B cell (primary cell): Measurements from ENCODE around the gene TLR8. TPM values are rescaled to one million over a fixed set of nuclear protein-coding genes. Genes with fewer than 3 reads are reported as not detected.

Source experiments
- ATAC-seq: fragments of 200-7000 bp; cut with Tn5 transposase; one replicate; pipeline ENCODE4 v1.10.0; 2021; ENCODE audit warnings: low read depth, mild to moderate bottlenecking, moderate number of reproducible peaks, moderate library complexity
- CTCF ChIA-PET: fragments of 350-600 bp; sonication (Branson Sonifier 250); formaldehyde crosslinking; loops from one replicate; lab custom pipeline; 2021; ENCODE audit warnings: antibody characterized with exemption, inconsistent platforms; lab: Charles Lee
- POLR2A ChIA-PET: fragments of 350-600 bp; sonication (Branson Sonifier 250); formaldehyde crosslinking; loops from one replicate; lab custom pipeline; 2021; ENCODE audit warnings: antibody characterized with exemption; lab: Charles Lee
- DNase-seq: peaks from one replicate; pipeline ENCODE4 v3.0.0; 2013
- H2AFZ ChIP-seq: 2 replicates; pipeline ENCODE4 v1.6.1; 2012; ENCODE audit warnings: mild to moderate bottlenecking, low read depth, low read length; ENCODE audit not compliant: insufficient read depth, poor library complexity, severe bottlenecking
- H3K27ac ChIP-seq, 2 donors: 1 replicate in 1 of 2; 2 replicates in 1 of 2; pipeline ENCODE4 v1.5.1; 2012 to 2013; ENCODE audit warnings: low read length in 2 of 2, mild to moderate bottlenecking in 2 of 2, moderate library complexity in 1 of 2
- H3K27me3 ChIP-seq, 4 experiments: fragments of 200-600 bp in 1 of 4; sonication (generic) in 1 of 4; replicated peaks in 1 of 4; 1 replicate in 2 of 4; 2 replicates in 2 of 4; pipeline versions ENCODE4 v1.6.1 to v1.7.0; 2013 to 2016; ENCODE audit warnings: low read length in 3 of 4, mild to moderate bottlenecking in 2 of 4, mixed read lengths in 1 of 4, moderate library complexity in 1 of 4; ENCODE audit not compliant: insufficient read depth in 4 of 4, control insufficient read depth in 3 of 4; ENCODE audit errors: control extremely low read depth in 1 of 4
- H3K36me3 ChIP-seq, 2 experiments: replicated peaks in 1 of 2; 1 replicate in 1 of 2; 2 replicates in 1 of 2; pipeline versions ENCODE4 v1.6.1 to v1.7.1; 2013; ENCODE audit warnings: low read length in 1 of 2; ENCODE audit not compliant: insufficient read depth in 2 of 2, control insufficient read depth in 1 of 2; ENCODE audit errors: control extremely low read depth in 1 of 2, extremely low read depth in 1 of 2
- H3K4me1 ChIP-seq, 2 donors: fragments of 200-600 bp in 1 of 2; sonication (generic) in 1 of 2; 1 replicate in 1 of 2; 2 replicates in 1 of 2; pipeline versions ENCODE4 v1.5.1 to v1.6.1; 2013 to 2017; ENCODE audit warnings: low read length in 2 of 2; ENCODE audit not compliant: control insufficient read depth in 2 of 2, insufficient read depth in 2 of 2
- H3K4me2 ChIP-seq: replicated peaks from 2 replicates; pipeline ENCODE3; 2012; ENCODE audit warnings: mild to moderate bottlenecking, low read depth, low read length; ENCODE audit not compliant: poor library complexity, severe bottlenecking
- H3K4me3 ChIP-seq, 5 experiments: fragments of 200-600 bp in 1 of 5; sonication (generic) in 1 of 5; 1 replicate in 3 of 5; 2 replicates in 2 of 5; pipeline versions ENCODE4 v1.5.1 to v1.7.0; 2011 to 2016; ENCODE audit warnings: low read length in 4 of 5, mild to moderate bottlenecking in 4 of 5, low read depth in 2 of 5, control low read depth in 1 of 5, moderate library complexity in 1 of 5; ENCODE audit not compliant: insufficient read depth in 1 of 5; ENCODE audit errors: control extremely low read depth in 1 of 5, extremely low read depth in 1 of 5
- H3K79me2 ChIP-seq: fragments of 200-600 bp; sonication (generic); one replicate; pipeline ENCODE4 v1.6.0; 2016; ENCODE audit warnings: low read length; ENCODE audit not compliant: control insufficient read depth, insufficient read depth
- H3K9ac ChIP-seq: fragments of 200-600 bp; sonication (generic); 2 replicates; pipeline ENCODE4 v1.6.1; 2017; ENCODE audit warnings: mild to moderate bottlenecking, low read length, moderate library complexity
- H3K9me3 ChIP-seq, 3 donors: one replicate each; pipeline versions ENCODE4 v1.6.1 to v1.7.1; 2013; ENCODE audit warnings: low read length in 2 of 3; ENCODE audit not compliant: control insufficient read depth in 2 of 3, insufficient read depth in 1 of 3; ENCODE audit errors: control extremely low read depth in 1 of 3
- H4K20me1 ChIP-seq: 2 replicates; pipeline ENCODE4 v1.6.0; 2012; ENCODE audit warnings: mild to moderate bottlenecking, low read length; ENCODE audit not compliant: insufficient read depth, control insufficient read depth, poor library complexity, severe bottlenecking
- H3K27ac Mint-ChIP-seq: one replicate; pipeline ENCODE4 v1.8.0; 2021; ENCODE audit warnings: mixed read lengths
- H3K27me3 Mint-ChIP-seq: one replicate; pipeline ENCODE4 v1.8.0; 2021; ENCODE audit warnings: mixed read lengths
- H3K4me1 Mint-ChIP-seq: one replicate; pipeline ENCODE4 v1.8.0; 2021; ENCODE audit warnings: mixed read lengths
- H3K4me3 Mint-ChIP-seq: one replicate; pipeline ENCODE4 v1.8.0; 2021; ENCODE audit warnings: mixed read lengths
- H3K9me3 Mint-ChIP-seq: one replicate; pipeline ENCODE4 v1.8.0; 2022; ENCODE audit warnings: mixed read lengths; ENCODE audit not compliant: insufficient read depth
- CTCF ChIP-seq: fragments of 200-600 bp; IDR thresholded peaks from one replicate; pipeline ENCODE4 v1.8.0; 2022; ENCODE audit warnings: antibody characterized with exemption, mild to moderate bottlenecking
- EZH2 ChIP-seq: IDR thresholded peaks from 2 replicates; pipeline ENCODE4 v1.6.1; 2012; ENCODE audit warnings: borderline replicate concordance, low read depth, mild to moderate bottlenecking, moderate library complexity, low read length; ENCODE audit not compliant: insufficient read depth, poor library complexity, severe bottlenecking
- WGBS: methylation state at CpG from one replicate; pipeline ENCODE4 v1.1.5; 2013; ENCODE audit warnings: missing lambda C conversion rate; ENCODE audit not compliant: insufficient coverage; 5-methylcytosine and 5-hydroxymethylcytosine counted together
- intact Hi-C: fragments of 100-400 bp; cut with micrococcal nuclease; formaldehyde crosslinking; loops from one replicate; pipeline ENCODE4 v1.10.0; 2022
- polyA plus RNA-seq: library from polyadenylated mRNA; depleted of rRNA; stranded (reverse); fragments of >200 nt; gene quantifications from 2 replicates; pipeline ENCODE4 v1.2.3, GENCODE V29; 2012
- total RNA-seq, 2 donors: library from RNA; stranded (reverse); fragments of 120-200 nt in 1 of 2; gene quantifications; 1 replicate in 1 of 2; 2 replicates in 1 of 2; pipeline versions ENCODE4 v1.2.3 to v1.2.4, GENCODE V29; 2013 to 2022

The TLR8 gene
- total and polyA plus RNA-seq, 2 donors (not counting 1 experiment from before 2014, with no cell fraction given) = 0.19 to 0.39 TPM

- ATAC-seq = no peak
- Histone ChIP-seq H3K36me3 (no peaks in the 10 kb centered on the region), H2AFZ (no peak overlapping the region), H3K27me3 (no peaks in the 10 kb centered on the region), H3K9me3 (no peaks in the 10 kb centered on the region), H4K20me1 (no peaks in the 10 kb centered on the region), H3K79me2 (peaks cover 3% of the 10 kb centered on the region), H3K9ac (no peak overlapping the region), H3K27ac (no peak overlapping the region), H3K4me3 (no peak overlapping the region), H3K4me2 (no peak overlapping the region), H3K4me1 (peaks cover 21 to 29% of the 10 kb centered on the region in 2 donors)
- no CpG with 5 or more reads among the region's 4 CpGs for WGBS
- no peaks in the 10 kb centered on the region for H3K9me3 Mint-ChIP-seq
- intact Hi-C loops = loop anchor here (10.0 kb wide), 1 partner anchor 52 kb away; no protein-coding TSS in a partner anchor
- H3K4me3 Mint-ChIP-seq = no peak overlapping the region
- no peak for TF ChIP-seq EZH2
- TF ChIP-seq CTCF = no peak
- ChIA-PET CTCF (interaction anchor here (9.0 kb wide), 1 partner anchor 83 kb away, joined by 159 read pairs; no protein-coding TSS in a partner anchor), POLR2A (no interaction called here)
- no peak overlapping the region for H3K27ac Mint-ChIP-seq
- peaks cover 35% of the 10 kb centered on the region for H3K4me1 Mint-ChIP-seq
- no peak for DNase-seq
- no peaks in the 10 kb centered on the region for H3K27me3 Mint-ChIP-seq
Measured at GRCh38 chrX:12896935-12897334, 9.5 kb upstream of the TLR8 start.

DNA sequence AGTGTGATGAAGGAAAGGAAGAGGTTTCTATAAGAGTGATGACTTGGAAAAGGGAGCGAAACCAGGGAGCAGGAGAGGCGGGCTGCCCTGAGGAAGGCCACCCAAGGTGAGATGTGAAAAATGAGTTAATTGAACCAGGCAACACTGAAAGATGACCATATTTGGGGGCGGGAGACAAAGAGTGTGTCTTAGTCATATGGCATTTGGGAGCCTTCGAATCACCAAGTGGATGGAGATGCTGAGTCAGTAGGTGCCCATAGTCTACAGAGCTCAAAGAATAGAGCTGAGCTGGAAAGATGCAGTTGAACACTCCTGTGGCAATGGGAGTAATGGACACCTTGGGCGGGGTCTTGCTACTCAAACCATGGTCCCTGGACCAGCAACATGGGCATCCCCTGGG is 8.3 kb upstream of the TLR8 start:
- H3K27me3 ChIP-seq = no peaks in the 10 kb centered on the region
- ChIA-PET CTCF (interaction anchor here (9.0 kb wide), 1 partner anchor 84 kb away, joined by 159 read pairs; no protein-coding TSS in a partner anchor), POLR2A (no interaction called here)
- no peaks in the 10 kb centered on the region for H3K9me3 ChIP-seq
- intact Hi-C loops = loop anchor here (10.0 kb wide), 1 partner anchor 53 kb away; no protein-coding TSS in a partner anchor
- no peak for ATAC-seq
- peaks cover 3% of the 10 kb centered on the region for H3K79me2 ChIP-seq
- H3K36me3 ChIP-seq = no peaks in the 10 kb centered on the region
- H3K9ac ChIP-seq = no peak overlapping the region
- Mint-ChIP-seq H3K9me3 (no peaks in the 10 kb centered on the region), H3K4me3 (no peak overlapping the region), H3K4me1 (peaks cover 25% of the 10 kb centered on the region), H3K27ac (no peak overlapping the region), H3K27me3 (no peaks in the 10 kb centered on the region)
- no peak overlapping the region for H3K4me2 ChIP-seq
- H2AFZ ChIP-seq = no peak overlapping the region
- H3K27ac ChIP-seq = no peak overlapping the region
- H4K20me1 ChIP-seq = no peaks in the 10 kb centered on the region
- DNase-seq = no peak
- 100% methylated on average over 5 of the region's 5 CpGs for WGBS
- TF ChIP-seq EZH2 (no peak), CTCF (no peak)
- H3K4me3 ChIP-seq = no peak overlapping the region
- H3K4me1 ChIP-seq = peaks cover 9 to 18% of the 10 kb centered on the region in 2 donors
